OCI-LY7 (cell line): Measurements from ENCODE around the gene ZNF594. TPM values are rescaled to one million over a fixed set of nuclear protein-coding genes. Genes with fewer than 3 reads are reported as not detected.
"Not testable (repeated sequence)": the region's sequence is repeated elsewhere in the genome, so short reads cannot be mapped to it uniquely, and the experiment has no call there.

Source experiments
- Bru-seq: library from RNA; stranded (reverse); fragments of 400-500 nt; gene quantifications from one replicate; lab custom pipeline; 2021; lab: Mats Ljungman, UMichigan
- BruChase-seq, 2 experiments: library from RNA; stranded (reverse); fragments of 400-500 nt; gene quantifications; one replicate each; lab custom pipeline; 2021; lab: Mats Ljungman, UMichigan
- BruUV-seq: library from RNA; stranded (reverse); fragments of 400-500 nt; replicated peaks from 2 replicates; lab custom pipeline; 2021; lab: Mats Ljungman, UMichigan
- CTCF ChIA-PET: fragments of 300-600 bp; sonication (Branson Sonifier 250); formaldehyde crosslinking; loops from one replicate; lab custom pipeline; 2022; ENCODE audit warnings: antibody characterized with exemption; ENCODE audit not compliant: unreplicated experiment; lab: Charles Lee
- POLR2A ChIA-PET: fragments of 300-600 bp; sonication (Branson Sonifier 250); formaldehyde crosslinking; loops from one replicate; lab custom pipeline; 2022; ENCODE audit warnings: antibody characterized with exemption; lab: Charles Lee
- DNase-seq: peaks from one replicate; pipeline ENCODE4 v3.0.0-alpha.2; 2015; ENCODE audit warnings: low spot score
- H2AFZ ChIP-seq: fragments of 200-600 bp; sonication (generic), shearing (Covaris generic); 2 replicates; pipeline ENCODE4 v1.6.1; 2014; ENCODE audit warnings: mild to moderate bottlenecking, antibody characterized with exemption, low read length, moderate library complexity
- H3K27ac ChIP-seq: fragments of 200-600 bp; sonication (generic); 2 replicates; pipeline ENCODE4 v1.5.1; 2014; ENCODE audit warnings: mixed run types, low read depth, mild to moderate bottlenecking, moderate library complexity, low read length, inconsistent platforms; ENCODE audit not compliant: poor library complexity, severe bottlenecking
- H3K36me3 ChIP-seq: fragments of 200-600 bp; sonication (generic); 2 replicates; pipeline ENCODE4 v1.6.1; 2014; ENCODE audit warnings: mild to moderate bottlenecking, antibody characterized with exemption, low read length, moderate library complexity, mixed read lengths; ENCODE audit not compliant: insufficient read depth
- H3K4me1 ChIP-seq: fragments of 200-600 bp; sonication (generic); 2 replicates; pipeline ENCODE4 v1.5.1; 2014; ENCODE audit warnings: mild to moderate bottlenecking, low read length; ENCODE audit not compliant: insufficient read depth, poor library complexity, severe bottlenecking
- H3K4me2 ChIP-seq: fragments of 200-600 bp; sonication (generic); 2 replicates; pipeline ENCODE4 v1.6.1; 2014; ENCODE audit warnings: mild to moderate bottlenecking, low read length
- H3K4me3 ChIP-seq: fragments of 200-600 bp; sonication (generic); 2 replicates; pipeline ENCODE4 v1.5.1; 2014; ENCODE audit warnings: mild to moderate bottlenecking, low read depth, low read length; ENCODE audit not compliant: poor library complexity, severe bottlenecking
- H3K79me2 ChIP-seq: fragments of 200-600 bp; sonication (generic); 2 replicates; pipeline ENCODE4 v1.6.1; 2016; ENCODE audit warnings: low read depth, mild to moderate bottlenecking, low read length, moderate library complexity, mixed read lengths; ENCODE audit not compliant: insufficient read depth
- H3K9me2 ChIP-seq: fragments of 200-600 bp; sonication (generic); 2 replicates; pipeline ENCODE4 v1.6.1; 2016; ENCODE audit warnings: mild to moderate bottlenecking, low read length, mixed read lengths; ENCODE audit not compliant: insufficient read depth
- H3K9me3 ChIP-seq: fragments of 200-600 bp; sonication (generic); 2 replicates; pipeline ENCODE4 v1.6.1; 2014; ENCODE audit warnings: mild to moderate bottlenecking, mixed run types, low read length, mixed read lengths
- H4K20me1 ChIP-seq: fragments of 200-600 bp; sonication (generic); 2 replicates; pipeline ENCODE4 v1.6.1; 2014; ENCODE audit warnings: mild to moderate bottlenecking, antibody characterized with exemption, low read length, moderate library complexity, mixed read lengths; ENCODE audit not compliant: insufficient read depth
- EZH2phosphoT487 ChIP-seq: fragments of 200-600 bp; sonication (generic); IDR thresholded peaks from 2 replicates; pipeline ENCODE4 v1.6.1; 2018; ENCODE audit warnings: low read depth, borderline replicate concordance, mild to moderate bottlenecking, mixed run types, antibody characterized with exemption, low read length, moderate library complexity, mixed read lengths
- intact Hi-C: fragments of 100-400 bp; cut with micrococcal nuclease; formaldehyde crosslinking; loops from one replicate; pipeline ENCODE4 v1.10.0; 2022; ENCODE audit not compliant: unreplicated experiment
- long read RNA-seq: library from polyadenylated mRNA; stranded (forward); transcript quantifications from one replicate; pipeline ENCODE4 v2.0.0, GENCODE V29; 2022
- total RNA-seq, 2 experiments: library from RNA; depleted of rRNA in 1 of 2; stranded (reverse); fragments of >200 nt in 1 of 2; shearing (Covaris generic) in 1 of 2; gene quantifications; 2 replicates each; pipeline ENCODE4 v1.2.3, GENCODE V29; 2014 to 2022
- TF ChIP-seq, protein P1 (sequence below): fragments of 200-600 bp; sonication (generic); conservative IDR thresholded peaks from 2 replicates; pipeline ENCODE4 v1.5.1; 2014; ENCODE audit warnings: mild to moderate bottlenecking, antibody characterized with exemption, low read length, moderate library complexity, mixed read lengths

ZNF594 gene
- total RNA-seq (2014; rRNA removed; shearing (Covaris generic)): 42.5 and 43.4 TPM in 2 replicates
- total RNA-seq (2022): 32.1 and 35.2 TPM in 2 replicates
- Bru-seq, nascent RNA: percentile 89 among the genes with signal in this experiment
- percentile 86 among the genes with signal in this experiment for BruChase-seq, experiment 1, labeled RNA remaining after a 6-hour chase
- percentile 88 among the genes with signal in this experiment for BruChase-seq, experiment 2, labeled RNA remaining after a 2-hour chase
- long read RNA-seq, full-length matches to known transcripts: 24 of 27 reads
- long read RNA-seq, partial matches to known transcripts: 0 of 27 reads
- long read RNA-seq, other reads (novel, unspliced or antisense): 3 of 27 reads

DNA sequence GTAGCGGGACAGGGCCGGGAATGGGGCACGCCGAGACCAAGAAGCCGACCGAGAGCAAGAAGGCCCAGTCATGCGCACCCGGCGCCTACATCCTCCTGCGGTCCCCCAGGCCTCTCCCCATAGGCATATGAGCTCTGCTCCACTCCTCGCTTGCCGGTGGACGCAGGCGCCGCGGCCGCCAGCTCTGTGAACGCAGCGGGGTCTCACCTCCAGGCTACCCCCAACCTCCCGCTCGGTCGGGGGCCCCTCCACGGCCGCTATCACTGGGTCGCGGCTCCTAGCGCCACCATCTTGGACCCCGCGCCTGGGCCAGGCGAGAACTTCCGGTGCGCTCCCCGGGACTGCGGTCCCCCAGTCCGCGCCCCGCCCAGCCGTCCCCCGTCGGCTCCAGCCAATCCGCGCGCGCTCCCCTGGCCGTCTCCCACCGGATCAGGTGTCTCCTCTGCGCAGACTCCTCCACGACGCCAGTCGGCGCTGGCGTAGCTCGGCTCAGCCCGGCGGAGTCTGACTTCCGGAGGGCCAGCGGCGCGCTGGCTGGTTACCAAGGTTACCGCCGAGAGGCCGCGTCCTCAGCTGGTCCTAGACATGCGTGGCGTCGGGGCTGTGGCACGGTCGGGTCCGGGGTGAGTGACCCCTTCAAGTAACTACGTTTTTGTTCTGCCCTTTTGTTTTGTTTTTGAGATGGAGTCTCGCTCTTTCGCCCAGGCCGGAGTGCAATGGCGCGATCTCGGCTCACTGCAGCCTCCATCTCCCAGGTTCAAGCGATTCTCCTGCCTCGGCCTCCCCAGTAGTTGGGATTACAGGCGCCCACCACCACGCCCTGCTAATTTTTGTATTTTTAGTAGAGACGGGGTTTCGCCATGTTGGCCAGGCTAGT lies at the start of gene ZNF594:
TSS of gene ZNF594 (minus strand) at position 328 of the 877 bp plus-strand sequence. CDS start 7,612 bp downstream, outside the sequence.
- Histone ChIP-seq H4K20me1 (no peaks in the 10 kb centered on the region), H3K4me2 (peak within 1 kb of the TSS; percentile 88), H3K9me3 (peaks cover 17% of the 10 kb centered on the region; the same call in 1 of the 2 replicates), H3K27ac (peak within 1 kb of the TSS; percentile 46), H3K9me2 (no peaks in the 10 kb centered on the region), H3K4me3 (peak within 1 kb of the TSS; percentile 97), H3K36me3 (peaks cover 35% of the 10 kb centered on the region), H3K79me2 (peaks cover 38% of the 10 kb centered on the region), H3K4me1 (peaks cover 24% of the 10 kb centered on the region), H2AFZ (peak within 1 kb of the TSS; percentile 59)
- ChIA-PET POLR2A (interaction anchor here (0.5 to 1.1 kb wide), 4 partner anchors 16 to 70 kb away, joined by 3 to 5 read pairs (median 4); no protein-coding TSS in a partner anchor), CTCF (no interaction called here)
- TF ChIP-seq, protein P1, sequence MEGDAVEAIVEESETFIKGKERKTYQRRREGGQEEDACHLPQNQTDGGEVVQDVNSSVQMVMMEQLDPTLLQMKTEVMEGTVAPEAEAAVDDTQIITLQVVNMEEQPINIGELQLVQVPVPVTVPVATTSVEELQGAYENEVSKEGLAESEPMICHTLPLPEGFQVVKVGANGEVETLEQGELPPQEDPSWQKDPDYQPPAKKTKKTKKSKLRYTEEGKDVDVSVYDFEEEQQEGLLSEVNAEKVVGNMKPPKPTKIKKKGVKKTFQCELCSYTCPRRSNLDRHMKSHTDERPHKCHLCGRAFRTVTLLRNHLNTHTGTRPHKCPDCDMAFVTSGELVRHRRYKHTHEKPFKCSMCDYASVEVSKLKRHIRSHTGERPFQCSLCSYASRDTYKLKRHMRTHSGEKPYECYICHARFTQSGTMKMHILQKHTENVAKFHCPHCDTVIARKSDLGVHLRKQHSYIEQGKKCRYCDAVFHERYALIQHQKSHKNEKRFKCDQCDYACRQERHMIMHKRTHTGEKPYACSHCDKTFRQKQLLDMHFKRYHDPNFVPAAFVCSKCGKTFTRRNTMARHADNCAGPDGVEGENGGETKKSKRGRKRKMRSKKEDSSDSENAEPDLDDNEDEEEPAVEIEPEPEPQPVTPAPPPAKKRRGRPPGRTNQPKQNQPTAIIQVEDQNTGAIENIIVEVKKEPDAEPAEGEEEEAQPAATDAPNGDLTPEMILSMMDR: peak; percentile 86
- TF ChIP-seq EZH2phosphoT487: no peak
- BruUV-seq: no TSS peak
- intact Hi-C loops: loop anchor here (1.0 to 10.0 kb wide), 4 partner anchors 80 to 827 kb away; partner anchors contain the start of genes NUP88, PFN1, RNF167 and SLC25A11
- DNase-seq: peak; percentile 97

DNA sequence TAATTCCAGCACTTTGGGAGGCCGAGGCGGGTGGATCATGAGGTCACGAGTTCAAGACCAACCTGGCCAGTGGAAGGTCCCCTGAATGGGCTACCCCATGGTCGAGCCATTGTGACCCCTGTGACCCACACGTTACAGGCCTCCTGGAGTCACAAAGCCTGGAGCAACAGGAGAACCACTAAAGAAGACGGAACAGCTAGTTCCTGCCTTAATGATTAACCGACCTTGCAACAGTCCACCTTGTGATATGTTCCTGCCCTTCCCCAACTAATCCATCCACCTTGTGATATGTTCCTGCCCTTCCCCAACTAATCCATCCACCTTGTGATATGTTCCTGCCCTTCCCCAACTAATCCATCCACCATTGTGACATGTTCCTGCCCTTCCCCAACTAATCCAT lies 48.1 kb upstream of the ZNF594 start:
- intact Hi-C loops, H3K79me2 ChIP-seq, H2AFZ ChIP-seq, H4K20me1 ChIP-seq, H3K27ac ChIP-seq, H3K9me3 ChIP-seq, H3K9me2 ChIP-seq, DNase-seq, H3K36me3 ChIP-seq, BruUV-seq, H3K4me2 ChIP-seq, H3K4me3 ChIP-seq: not testable (repeated sequence)
- CTCF ChIA-PET: interaction anchor here (0.5 kb wide), 1 partner anchor 35 kb away, joined by 3 read pairs; no protein-coding TSS in a partner anchor
- POLR2A ChIA-PET: interaction anchor here (0.6 to 0.7 kb wide), 2 partner anchors 31 to 47 kb away, joined by 3 read pairs; no protein-coding TSS in a partner anchor
- peaks cover 53% of the 10 kb centered on the region for H3K4me1 ChIP-seq

- H3K4me2 ChIP-seq: peak overlapping the region; percentile 44
- TF ChIP-seq EZH2phosphoT487: no peak
- TF ChIP-seq, protein P1: no peak
- peaks cover 66% of the 10 kb centered on the region for H3K4me1 ChIP-seq
- no peaks in the 10 kb centered on the region for H3K9me3 ChIP-seq
- peak; percentile 67 for DNase-seq
- no peak overlapping the region for H3K4me3 ChIP-seq
- H4K20me1 ChIP-seq: no peaks in the 10 kb centered on the region
- ChIA-PET POLR2A (interaction anchor here (1.8 kb wide), 1 partner anchor 40 kb away, joined by 5 read pairs; no protein-coding TSS in a partner anchor), CTCF (interaction anchor here (0.9 to 1.3 kb wide), 4 partner anchors 11 to 43 kb away, joined by 3 to 6 read pairs (median 5); no protein-coding TSS in a partner anchor)
- H3K27ac ChIP-seq: peak overlapping the region; percentile 32
- BruUV-seq: no TSS peak
- H3K36me3 ChIP-seq: no peaks in the 10 kb centered on the region
- H2AFZ ChIP-seq: peak overlapping the region; percentile 35; the same call in 1 of the 2 replicates
- intact Hi-C loops: no loop called here
- H3K9me2 ChIP-seq: no peaks in the 10 kb centered on the region
- H3K79me2 ChIP-seq: no peaks in the 10 kb centered on the region
Measured at GRCh38 chr17:5238333-5238732, 46.7 kb upstream of the ZNF594 start.
